Activated B cell treated with CpG ODN at 0.5 μM for 24 hours (primary cell): ENCODE measurements around the gene UQCR11. TPM values are rescaled to one million over a fixed set of nuclear protein-coding genes. Genes with fewer than 3 reads are reported as not detected.

Source experiments
- ATAC-seq: fragments of 200-7000 bp; cut with Tn5 transposase; one replicate; pipeline ENCODE4 v1.10.0; 2021; ENCODE audit warnings: low read depth, mild to moderate bottlenecking, moderate library complexity
- CTCF ChIA-PET: fragments of 350-600 bp; sonication (Branson Sonifier 250); formaldehyde crosslinking; loops from one replicate; lab custom pipeline; 2021; ENCODE audit warnings: antibody characterized with exemption; lab: Charles Lee
- POLR2A ChIA-PET: fragments of 350-600 bp; sonication (Branson Sonifier 250); formaldehyde crosslinking; loops from one replicate; lab custom pipeline; 2021; ENCODE audit warnings: antibody characterized with exemption; lab: Charles Lee
- DNase-seq: peaks from one replicate; pipeline ENCODE4 v3.0.0; 2022
- H3K27ac Mint-ChIP-seq: one replicate; pipeline ENCODE4 v1.8.0; 2020; ENCODE audit warnings: mixed read lengths
- H3K27me3 Mint-ChIP-seq: one replicate; pipeline ENCODE4 v1.8.0; 2021; ENCODE audit warnings: mixed read lengths
- H3K36me3 Mint-ChIP-seq: one replicate; pipeline ENCODE4 v1.8.0; 2021; ENCODE audit warnings: low read depth, mixed read lengths
- H3K4me1 Mint-ChIP-seq: one replicate; pipeline ENCODE4 v1.8.0; 2021; ENCODE audit warnings: mixed read lengths
- H3K4me3 Mint-ChIP-seq: one replicate; pipeline ENCODE4 v1.8.0; 2020; ENCODE audit warnings: mild to moderate bottlenecking, mixed read lengths
- H3K9me3 Mint-ChIP-seq: one replicate; pipeline ENCODE4 v1.8.0; 2020; ENCODE audit warnings: mixed read lengths
- CTCF ChIP-seq: fragments of 200-600 bp; IDR thresholded peaks from one replicate; pipeline ENCODE4 v1.8.0; 2022; ENCODE audit warnings: antibody characterized with exemption, mild to moderate bottlenecking
- intact Hi-C: fragments of 100-400 bp; cut with micrococcal nuclease; formaldehyde crosslinking; loops from one replicate; pipeline ENCODE4 v1.15.1; 2024
- total RNA-seq: library from RNA; stranded (reverse); gene quantifications from 2 replicates; pipeline ENCODE4 v1.2.3, GENCODE V29; 2022

UQCR11 gene
- total RNA-seq, 1 donor from 2014 or later: 117 TPM

- no peak for DNase-seq
- no peak overlapping the region for H3K27ac Mint-ChIP-seq
- no peak overlapping the region for H3K4me3 Mint-ChIP-seq
- no peak for TF ChIP-seq CTCF
- H3K27me3 Mint-ChIP-seq: no peaks in the 10 kb centered on the region
- peaks cover 38% of the 10 kb centered on the region for H3K36me3 Mint-ChIP-seq
- ChIA-PET POLR2A (interaction anchor here (0.7 to 1.4 kb wide), 3 partner anchors 12 to 330 kb away, joined by 3 to 12 read pairs (median 4); partner anchors contain the start of gene CIRBP), CTCF (no interaction called here)
- no peak for ATAC-seq
- intact Hi-C loops: no loop called here
- H3K9me3 Mint-ChIP-seq: no peaks in the 10 kb centered on the region
- H3K4me1 Mint-ChIP-seq: peaks cover 21% of the 10 kb centered on the region
These were observed 6.3 kb downstream of the UQCR11 start for GRCh38 chr19:1598777-1599459.

GRCh38 chr19:1593501-1593772, 11.8 kb downstream of the UQCR11 start:
- ATAC-seq (no peak), DNase-seq (no peak)
- Mint-ChIP-seq H3K4me1 (peaks cover 33% of the 10 kb centered on the region), H3K36me3 (peaks cover 26% of the 10 kb centered on the region), H3K4me3 (peak overlapping the region; percentile 89), H3K27me3 (no peaks in the 10 kb centered on the region), H3K9me3 (no peaks in the 10 kb centered on the region), H3K27ac (peak overlapping the region; percentile 86)
- ChIA-PET POLR2A (interaction anchor here (0.6 to 5.4 kb wide), 14 partner anchors 8 to 1442 kb away, joined by 3 to 88 read pairs (median 6); partner anchors contain the start of genes CIRBP, TCF3 and UQCR11), CTCF (interaction anchor here (1.0 to 1.4 kb wide), 3 partner anchors 15 to 79 kb away, joined by 3 to 4 read pairs (median 4); no protein-coding TSS in a partner anchor)
- intact Hi-C loops: loop anchor here (2.0 to 5.0 kb wide), 4 partner anchors 75 to 796 kb away; partner anchors contain the start of genes ATP8B3, DAZAP1 and PTBP1
- no peak for TF ChIP-seq CTCF

GRCh38 chr19:1592755-1593500, 12.3 kb downstream of the UQCR11 start, which contains the start of gene MBD3:
TSS of gene MBD3 (minus strand) at chr19:1592865. CDS start at chr19:1592631, 234 bp downstream.
- CTCF ChIA-PET: interaction anchor here (0.7 to 1.4 kb wide), 4 partner anchors 16 to 98 kb away, joined by 3 to 4 read pairs (median 4); no protein-coding TSS in a partner anchor
- H3K36me3 Mint-ChIP-seq: peaks cover 21% of the 10 kb centered on the region
- no peaks in the 10 kb centered on the region for H3K9me3 Mint-ChIP-seq
- H3K27me3 Mint-ChIP-seq: no peaks in the 10 kb centered on the region
- no peak for TF ChIP-seq CTCF
- H3K4me1 Mint-ChIP-seq: peaks cover 33% of the 10 kb centered on the region
- ATAC-seq (peak; percentile 84), DNase-seq (peak; percentile 89)
- H3K4me3 Mint-ChIP-seq: peak within 1 kb of the TSS; percentile 90
- intact Hi-C loops: loop anchor here (1.0 to 5.0 kb wide), 5 partner anchors 12 to 796 kb away; partner anchors contain the start of genes ATP8B3, DAZAP1, PTBP1 and UQCR11
- POLR2A ChIA-PET: interaction anchor here (0.5 to 5.4 kb wide), 19 partner anchors 8 to 1963 kb away, joined by 3 to 88 read pairs (median 5); partner anchors contain the start of genes ARHGAP45, CIRBP, TCF3 and UQCR11
- peak within 1 kb of the TSS; percentile 89 for H3K27ac Mint-ChIP-seq

GRCh38 chr19:1592024-1592754, 13.1 kb downstream of the UQCR11 start:
- ATAC-seq: peak; percentile 75
- DNase-seq: peak; percentile 84
- peaks cover 13% of the 10 kb centered on the region for H3K36me3 Mint-ChIP-seq
- H3K4me1 Mint-ChIP-seq: peaks cover 28% of the 10 kb centered on the region
- peak overlapping the region; percentile 90 for H3K4me3 Mint-ChIP-seq
- no peaks in the 10 kb centered on the region for H3K9me3 Mint-ChIP-seq
- peak overlapping the region; percentile 89 for H3K27ac Mint-ChIP-seq
- intact Hi-C loops: loop anchor here (1.0 to 5.0 kb wide), 5 partner anchors 13 to 795 kb away; partner anchors contain the start of genes ATP8B3, DAZAP1, PTBP1 and UQCR11
- ChIA-PET CTCF (interaction anchor here (1.2 to 1.7 kb wide), 3 partner anchors 46 to 81 kb away, joined by 4 to 8 read pairs (median 4); no protein-coding TSS in a partner anchor), POLR2A (interaction anchor here (0.8 to 5.4 kb wide), 12 partner anchors 9 to 525 kb away, joined by 3 to 88 read pairs (median 5); partner anchors contain the start of genes ARHGAP45, CIRBP, TCF3 and UQCR11)
- H3K27me3 Mint-ChIP-seq: no peaks in the 10 kb centered on the region
- no peak for TF ChIP-seq CTCF
